GM12891 (cell line): Measurements from ENCODE around the gene KATNBL1.

ENCODE experiments used
- POLR2A ChIP-seq: IDR thresholded peaks from 2 replicates; pipeline ENCODE4 v1.6.1; 2011; ENCODE audit warnings: low read depth, low read length, control low read depth
- POLR2AphosphoS5 ChIP-seq: IDR thresholded peaks from 2 replicates; pipeline ENCODE4 v1.6.1; 2011; ENCODE audit warnings: low read depth, low read length, control low read depth

GRCh38 chr15:34101366-34102174 is 108.3 kb downstream of the KATNBL1 start, which contains the start of the genes EMC7 and PGBD4:
- TF ChIP-seq POLR2AphosphoS5: peak; percentile 96
- peak; percentile 97 for TF ChIP-seq POLR2A
